ENCODE data around the gene FRMD1.

FRMD1 gene

DNA sequence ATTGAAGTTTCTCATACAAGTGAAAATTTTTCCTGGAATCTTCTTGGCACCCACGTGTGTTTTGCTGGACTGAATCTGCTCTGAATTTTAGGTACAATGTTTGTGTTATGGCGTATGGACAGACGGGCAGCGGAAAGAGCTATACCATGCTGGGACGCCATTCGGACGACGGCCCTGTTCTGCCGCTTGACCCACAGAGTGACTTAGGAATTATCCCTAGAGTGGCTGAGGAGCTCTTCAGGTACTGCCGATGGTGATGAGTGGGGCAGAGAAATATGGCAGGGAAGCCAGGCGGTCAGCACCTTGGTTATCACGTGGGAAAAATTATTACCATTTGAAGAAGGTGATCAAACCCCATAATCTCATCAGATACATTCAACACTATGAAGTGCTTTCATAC, 45.2 kb downstream of the FRMD1 start:
- FAIRE-seq (no peak), DNase-seq (ENCODE audit: insufficient read length) (no peak)
- TF ChIP-seq POLR2AphosphoS5 (IDR thresholded peaks at IDR 0.05; ENCODE audit: low read depth, low read length): no peak
- TF ChIP-seq POLR2A (IDR thresholded peaks at IDR 0.05; ENCODE audit: low read depth, low read length): no peak
- no peak for TF ChIP-seq TAF1 (IDR thresholded peaks at IDR 0.05; ENCODE audit: borderline replicate concordance, low read depth, low read length)

DNA sequence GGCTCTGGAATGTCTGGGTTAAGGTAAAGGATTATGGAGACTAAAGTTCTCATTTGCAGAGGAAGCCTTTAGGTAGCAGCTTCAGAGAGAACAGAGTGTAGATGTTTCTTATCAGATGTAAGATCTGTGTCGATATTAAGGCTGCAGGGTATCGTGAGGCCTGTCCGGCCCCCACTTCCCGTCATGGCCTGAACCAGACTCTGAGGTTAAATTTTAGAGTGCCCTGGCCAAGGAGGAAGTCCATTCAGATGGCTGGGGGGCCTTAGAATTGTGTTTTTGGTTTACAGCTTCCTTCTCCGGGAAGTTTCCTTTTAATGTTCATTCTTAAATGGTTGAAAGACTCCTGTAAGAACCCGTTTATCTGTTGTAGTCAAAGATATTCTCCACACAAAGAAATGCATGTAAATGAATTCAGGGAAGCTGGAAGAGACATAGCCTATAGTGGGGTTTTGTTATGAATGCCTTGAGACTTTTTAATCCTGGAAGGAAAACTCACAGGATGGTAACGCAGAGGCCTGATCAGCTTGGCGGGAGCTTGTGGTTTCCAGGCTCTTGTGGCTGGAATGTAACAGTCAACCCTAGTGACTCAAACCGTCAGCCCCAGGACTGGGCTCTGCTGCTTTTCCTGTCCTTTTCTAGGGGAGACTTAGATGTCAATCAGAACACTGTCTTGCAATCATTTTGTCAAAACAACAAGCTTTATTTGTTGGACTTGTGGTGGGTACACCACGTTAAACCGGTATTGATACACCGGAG, 46.8 kb downstream of the FRMD1 start:
- DNase-seq (ENCODE audit: insufficient read length): no peak
- TF ChIP-seq POLR2A (IDR thresholded peaks at IDR 0.05; ENCODE audit: low read depth, low read length) (no peak), POLR2AphosphoS5 (IDR thresholded peaks at IDR 0.05; ENCODE audit: low read depth, low read length) (no peak), TAF1 (IDR thresholded peaks at IDR 0.05; ENCODE audit: borderline replicate concordance, low read depth, low read length) (no peak)
- no peak for FAIRE-seq

DNA sequence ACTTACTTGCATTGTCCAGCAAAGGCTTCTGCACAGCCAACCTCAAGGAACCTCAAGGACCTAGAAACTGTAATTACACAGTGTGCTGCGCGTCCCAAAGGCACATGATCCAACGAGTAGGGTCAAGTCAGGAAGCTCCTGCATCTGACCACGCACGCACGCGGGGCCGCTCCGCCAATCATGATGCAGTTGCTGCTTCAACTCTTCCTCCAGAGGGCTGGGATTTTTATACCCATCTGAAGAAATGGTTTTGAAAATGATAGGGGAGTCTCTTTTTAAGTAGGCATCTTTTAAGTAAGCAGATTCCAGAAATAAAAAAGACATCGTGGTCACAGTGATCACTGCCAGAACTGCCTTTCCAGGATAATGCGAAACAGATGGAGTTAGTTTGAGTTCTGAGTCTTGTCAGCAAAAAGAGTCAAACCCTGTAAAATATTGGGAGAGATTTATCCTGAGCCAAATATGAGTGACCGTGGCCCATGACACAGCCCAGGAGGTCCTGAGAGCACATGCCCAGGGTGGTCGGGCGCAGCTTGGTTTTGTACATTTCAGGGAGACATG, 47.5 kb downstream of the FRMD1 start:
- DNase-seq (ENCODE audit: insufficient read length) (no peak), FAIRE-seq (no peak)
- no peak for TF ChIP-seq POLR2AphosphoS5 (IDR thresholded peaks at IDR 0.05; ENCODE audit: low read depth, low read length)
- TF ChIP-seq TAF1 (IDR thresholded peaks at IDR 0.05; ENCODE audit: borderline replicate concordance, low read depth, low read length): no peak
- TF ChIP-seq POLR2A (IDR thresholded peaks at IDR 0.05; ENCODE audit: low read depth, low read length): no peak

DNA sequence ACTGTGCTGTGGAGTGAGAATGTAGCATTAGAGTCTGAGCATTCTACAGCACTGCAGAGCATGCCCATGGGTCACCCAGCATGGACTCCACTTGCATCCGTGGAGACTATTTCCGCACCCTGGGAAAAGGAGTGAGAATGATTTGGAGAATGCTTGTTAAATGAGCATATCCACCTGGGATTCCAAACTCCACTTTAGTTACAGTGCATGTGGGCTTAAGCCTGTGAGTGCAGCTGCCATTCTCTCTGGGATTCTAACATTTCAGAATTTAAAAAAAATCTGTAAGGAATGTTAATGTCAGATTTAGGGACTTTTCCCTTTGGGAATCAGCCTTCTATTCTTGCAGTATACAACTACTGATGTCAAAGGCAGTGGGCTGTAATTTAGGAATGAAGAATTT, 48.1 kb downstream of the FRMD1 start:
- no peak for TF ChIP-seq TAF1 (IDR thresholded peaks at IDR 0.05; ENCODE audit: borderline replicate concordance, low read depth, low read length)
- no peak for TF ChIP-seq POLR2AphosphoS5 (IDR thresholded peaks at IDR 0.05; ENCODE audit: low read depth, low read length)
- no peak for TF ChIP-seq POLR2A (IDR thresholded peaks at IDR 0.05; ENCODE audit: low read depth, low read length)
- DNase-seq (ENCODE audit: insufficient read length) (no peak), FAIRE-seq (no peak)

DNA sequence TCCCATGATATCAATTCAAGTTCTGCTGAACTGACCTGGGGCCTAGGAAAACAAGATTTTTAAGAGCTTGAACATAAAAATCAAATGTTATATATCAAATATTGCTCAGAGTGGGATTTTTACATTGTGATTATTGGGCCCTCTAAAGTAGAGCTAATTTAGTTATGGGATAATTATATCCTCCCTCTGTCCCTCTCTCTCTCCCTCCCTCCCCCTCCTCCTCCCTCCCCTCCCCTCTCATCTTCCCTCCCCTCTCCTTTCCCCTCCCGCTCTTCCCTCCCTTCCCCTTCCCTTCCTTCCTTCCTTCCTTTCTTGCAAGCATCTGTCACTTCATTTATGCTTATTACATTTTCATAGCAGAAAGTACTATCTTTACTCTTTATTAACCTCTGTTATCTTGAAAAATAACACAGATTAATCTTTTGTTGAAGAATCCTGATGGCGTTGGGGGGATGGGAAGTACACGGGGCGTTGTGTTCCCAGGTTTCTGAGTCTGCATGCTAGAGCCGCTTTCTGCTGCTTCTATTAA, 48.7 kb downstream of the FRMD1 start:
- DNase-seq (ENCODE audit: insufficient read length) (no peak), FAIRE-seq (no peak)
- no peak for TF ChIP-seq POLR2A (IDR thresholded peaks at IDR 0.05; ENCODE audit: low read depth, low read length)

DNA sequence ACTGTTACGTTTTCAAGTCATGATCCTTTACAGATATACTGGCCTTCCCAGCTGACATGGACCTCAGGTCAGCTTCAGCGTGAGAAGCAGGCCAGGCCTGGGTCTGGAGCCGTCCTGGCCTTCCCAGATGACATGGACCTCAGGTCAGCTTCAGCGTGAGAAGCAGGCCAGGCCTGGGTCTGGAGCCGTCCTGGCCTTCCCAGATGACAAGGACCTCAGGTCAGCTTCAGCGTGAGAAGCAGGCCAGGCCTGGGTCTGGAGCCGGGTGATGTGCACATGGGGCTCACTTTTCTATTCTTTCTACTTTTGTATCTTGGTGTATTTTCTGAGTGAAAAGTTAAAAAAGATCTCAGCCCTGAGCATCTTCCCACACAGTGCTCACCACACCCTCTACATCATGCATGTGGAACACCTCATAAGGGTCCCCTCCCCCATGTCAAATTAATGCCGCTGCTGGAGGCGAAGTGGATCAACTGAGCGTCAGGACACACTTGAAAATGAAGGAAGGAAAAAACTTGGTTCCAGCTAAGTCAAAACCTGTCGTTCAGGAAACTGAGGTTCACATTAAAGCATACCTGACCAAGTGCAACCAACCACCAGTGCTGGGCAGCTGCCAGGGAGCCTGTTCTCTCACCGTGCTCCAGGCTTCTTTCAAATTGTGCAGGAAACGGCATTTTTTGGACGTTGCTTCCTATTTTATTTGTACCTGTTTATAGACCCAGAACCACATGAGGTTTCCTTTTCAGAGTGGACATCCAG, 49.4 kb downstream of the FRMD1 start:
- TF ChIP-seq TAF1 (IDR thresholded peaks at IDR 0.05; ENCODE audit: borderline replicate concordance, low read depth, low read length): no peak
- TF ChIP-seq POLR2AphosphoS5 (IDR thresholded peaks at IDR 0.05; ENCODE audit: low read depth, low read length): no peak
- no peak for TF ChIP-seq POLR2A (IDR thresholded peaks at IDR 0.05; ENCODE audit: low read depth, low read length)
- no peak for DNase-seq (ENCODE audit: insufficient read length)

DNA sequence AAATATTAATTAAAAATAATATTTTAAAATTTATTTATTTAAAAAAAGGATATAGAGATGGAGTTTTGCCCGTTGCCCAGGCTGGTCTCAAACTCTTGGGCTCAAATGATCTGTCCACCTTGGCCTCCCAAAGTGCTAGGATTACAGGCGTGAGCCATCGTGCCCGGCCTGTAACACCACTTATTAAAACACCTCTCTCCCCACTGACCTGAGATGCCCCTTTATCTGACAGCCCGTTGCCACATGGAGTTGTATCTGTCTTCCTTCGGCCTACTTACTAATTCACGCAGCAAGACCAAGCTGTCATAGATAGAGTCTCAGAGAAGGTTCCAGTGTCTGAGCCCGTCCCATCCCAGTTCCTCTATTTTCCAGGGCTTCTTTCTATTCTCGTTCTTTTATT, 50.8 kb downstream of the FRMD1 start:
- TF ChIP-seq POLR2AphosphoS5 (IDR thresholded peaks at IDR 0.05; ENCODE audit: low read depth, low read length) (no peak), TAF1 (IDR thresholded peaks at IDR 0.05; ENCODE audit: borderline replicate concordance, low read depth, low read length) (no peak), POLR2A (IDR thresholded peaks at IDR 0.05; ENCODE audit: low read depth, low read length) (no peak)
- FAIRE-seq: no peak
- no peak for DNase-seq (ENCODE audit: insufficient read length)

More for the DNA sequence above, 49.4 kb downstream of the FRMD1 start:
- no peak for FAIRE-seq

DNA sequence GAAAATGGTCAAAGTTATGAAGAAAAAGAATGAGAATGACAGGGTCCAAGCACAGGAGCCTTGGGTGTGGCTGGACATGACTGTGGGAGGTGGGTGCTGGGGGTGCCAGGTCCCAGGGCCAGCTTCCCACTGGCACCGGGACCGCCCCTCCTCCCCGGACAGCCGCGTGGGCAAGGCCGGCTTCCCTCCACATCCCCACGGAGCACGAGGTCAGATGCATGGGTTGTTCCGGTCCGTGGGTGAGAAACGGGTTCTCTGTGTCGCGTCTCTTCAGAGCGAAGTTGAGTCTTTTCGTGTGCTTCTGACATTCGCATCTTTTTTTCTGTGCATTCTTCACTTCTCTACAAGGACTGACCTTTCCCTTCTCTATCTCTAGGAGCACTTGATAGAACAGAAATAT, 51.5 kb downstream of the FRMD1 start:
- FAIRE-seq (no peak), DNase-seq (ENCODE audit: insufficient read length) (no peak)
- TF ChIP-seq TAF1 (IDR thresholded peaks at IDR 0.05; ENCODE audit: borderline replicate concordance, low read depth, low read length) (no peak), POLR2A (IDR thresholded peaks at IDR 0.05; ENCODE audit: low read depth, low read length) (no peak), POLR2AphosphoS5 (IDR thresholded peaks at IDR 0.05; ENCODE audit: low read depth, low read length) (no peak)

DNA sequence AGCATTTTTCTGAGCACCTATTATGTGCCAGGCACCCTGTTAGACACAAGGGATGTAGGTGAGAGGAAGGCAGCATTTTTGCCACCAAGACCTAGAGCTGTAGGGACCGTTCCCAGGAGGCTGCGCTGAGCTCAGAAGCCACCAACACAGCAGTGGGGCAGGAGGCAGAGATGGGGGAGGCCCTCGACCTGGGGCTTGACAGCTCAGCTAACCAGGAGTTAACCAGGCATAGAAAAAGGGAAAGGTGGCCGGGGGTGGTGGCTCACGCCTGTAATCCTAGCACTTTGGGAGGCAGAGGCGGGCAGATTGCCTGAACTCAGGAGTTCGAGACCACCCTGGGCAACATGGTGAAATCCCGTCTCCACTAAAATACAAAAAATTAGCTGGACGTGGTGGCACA, 52.1 kb downstream of the FRMD1 start:
- DNase-seq (ENCODE audit: insufficient read length) (no peak), FAIRE-seq (no peak)
- TF ChIP-seq POLR2AphosphoS5 (IDR thresholded peaks at IDR 0.05; ENCODE audit: low read depth, low read length): no peak
- TF ChIP-seq TAF1 (IDR thresholded peaks at IDR 0.05; ENCODE audit: borderline replicate concordance, low read depth, low read length): no peak
- TF ChIP-seq POLR2A (IDR thresholded peaks at IDR 0.05; ENCODE audit: low read depth, low read length): no peak

DNA sequence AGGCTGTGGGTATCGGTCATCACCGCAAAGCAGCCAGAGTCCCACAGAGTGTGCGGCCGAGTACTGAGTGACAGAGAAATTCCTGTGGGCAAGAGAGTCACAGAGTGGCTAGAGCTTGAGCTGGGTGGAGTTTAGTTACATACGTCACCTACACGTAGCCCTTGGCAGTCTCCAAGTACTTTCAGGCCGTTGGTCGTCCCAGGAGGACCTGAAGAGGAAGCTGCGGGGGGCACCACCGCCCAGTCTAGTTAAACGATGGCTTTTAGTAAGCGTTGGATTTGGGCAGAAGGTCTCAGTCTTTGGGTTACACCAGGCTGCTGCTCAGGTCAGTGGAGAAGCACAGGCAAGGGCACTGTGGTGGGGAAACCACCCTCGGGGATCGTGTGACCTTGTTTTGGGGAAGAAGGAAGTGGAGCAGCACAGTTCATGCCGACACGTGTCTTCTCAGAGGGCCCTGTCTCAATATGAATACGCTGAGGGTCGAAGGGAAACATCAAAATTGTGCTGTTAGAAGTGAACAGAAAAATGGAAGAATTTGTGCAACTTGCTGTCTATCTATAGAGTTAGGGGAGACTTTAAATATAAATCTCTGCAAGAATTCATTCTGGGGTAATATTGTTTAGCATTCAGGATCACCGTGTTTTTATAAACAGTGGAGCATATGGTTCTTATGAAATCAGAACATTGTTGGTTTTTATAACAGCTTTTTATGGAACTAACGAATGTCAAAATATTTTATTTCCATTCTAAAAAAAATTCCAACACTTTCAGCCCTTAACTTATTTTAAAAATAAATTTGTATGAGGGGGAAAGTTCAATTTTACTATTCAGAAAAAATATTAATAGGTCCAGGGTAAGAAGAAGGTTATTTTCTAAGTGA, 52.9 kb downstream of the FRMD1 start:
- FAIRE-seq: no peak
- no peak for TF ChIP-seq POLR2AphosphoS5 (IDR thresholded peaks at IDR 0.05; ENCODE audit: low read depth, low read length)
- no peak for TF ChIP-seq POLR2A (IDR thresholded peaks at IDR 0.05; ENCODE audit: low read depth, low read length)
- no peak for TF ChIP-seq TAF1 (IDR thresholded peaks at IDR 0.05; ENCODE audit: borderline replicate concordance, low read depth, low read length)
- no peak for DNase-seq (ENCODE audit: insufficient read length)
